ENCODE data around the gene SNRNP25.
A peak's percentile ranks its signal among the peaks of the same experiment; 100 is the strongest.

SNRNP25 gene

GRCh38 chr16:74051-74746 lies 20.6 kb downstream of the SNRNP25 start:
- Histone ChIP-seq H3K36me3 (ENCODE audit: insufficient read depth, insufficient read length, low read length) (peaks cover 25% of the 10 kb centered on the region), H3K9me3 (ENCODE audit: insufficient read depth, low read length) (no peaks in the 10 kb centered on the region), H3K27me3 (ENCODE audit: insufficient read depth, insufficient read length) (peaks cover 4% of the 10 kb centered on the region), H3K9ac (ENCODE audit: insufficient read length, low read depth) (peak overlapping the region; percentile 94), H3K4me1 (ENCODE audit: insufficient read depth, insufficient read length) (peaks cover 70% of the 10 kb centered on the region), H3K4me3 (ENCODE audit: insufficient read length, low read depth) (no peak overlapping the region)
- TF ChIP-seq ZNF274 (IDR thresholded peaks at IDR 0.05; ENCODE audit: low read depth, low read length) (no peak), YY1 (IDR thresholded peaks at IDR 0.05; ENCODE audit: insufficient read depth, insufficient read length) (no peak), SUZ12 (IDR thresholded peaks at IDR 0.05; ENCODE audit: extremely low read depth, insufficient read depth, insufficient read length) (no peak)
- no peak for DNase-seq (ENCODE audit: low read depth, low spot score)

- H3K9ac ChIP-seq (ENCODE audit: insufficient read length, low read depth), result peak overlapping the region; percentile 51
Measured at GRCh38 chr16:74747-75334, 21.2 kb downstream of the SNRNP25 start.

DNA sequence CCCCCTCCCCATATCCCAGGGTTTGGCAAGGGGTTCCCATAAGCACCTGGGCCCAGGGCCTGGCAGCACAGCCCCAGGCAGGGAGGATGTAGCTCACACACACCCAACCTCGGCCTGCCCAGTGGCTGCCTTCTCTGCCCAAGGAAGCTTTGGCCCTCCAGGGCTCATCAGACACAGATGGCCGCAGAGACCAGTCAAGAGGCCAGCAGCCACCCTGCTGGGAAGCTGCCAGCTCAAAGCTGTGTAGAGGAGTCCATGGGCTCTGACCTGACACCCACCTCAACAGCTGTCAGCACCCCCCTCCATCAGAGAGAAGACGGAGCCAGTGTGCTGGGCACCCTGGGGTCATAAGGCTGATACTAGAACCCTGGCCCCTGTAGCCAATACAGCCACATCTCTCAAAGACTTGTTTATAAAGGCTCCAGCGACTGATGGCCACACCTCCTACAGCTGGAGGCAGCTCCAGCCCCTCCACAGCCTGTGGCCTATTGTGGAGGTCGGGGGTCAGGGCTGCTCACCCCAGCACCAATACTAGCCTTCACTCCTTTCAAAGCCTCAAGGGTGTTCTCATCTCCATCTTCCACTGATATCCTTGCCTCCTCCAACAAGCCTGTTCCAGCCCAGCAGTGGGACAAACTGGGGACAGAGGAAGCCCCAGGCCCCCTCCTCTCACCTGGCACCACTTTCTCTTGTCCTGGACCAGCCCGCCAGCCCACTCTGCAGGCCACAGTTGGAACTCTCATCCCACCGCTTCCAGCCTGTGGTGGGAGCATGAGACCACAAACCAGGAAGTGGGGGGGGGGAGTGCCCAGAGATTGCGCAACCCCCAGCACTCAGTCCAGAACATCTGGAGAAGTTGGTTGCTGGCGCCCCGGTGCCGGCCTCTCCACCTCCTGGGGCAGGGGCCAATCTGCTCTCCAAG lies 22.2 kb downstream of the SNRNP25 start:
- Histone ChIP-seq H3K4me3 (ENCODE audit: insufficient read length, low read depth) (no peak overlapping the region), H3K4me1 (ENCODE audit: insufficient read depth, insufficient read length) (peaks cover 56% of the 10 kb centered on the region), H3K9ac (ENCODE audit: insufficient read length, low read depth) (peak overlapping the region; percentile 51), H3K9me3 (ENCODE audit: insufficient read depth, low read length) (no peaks in the 10 kb centered on the region), H3K27me3 (ENCODE audit: insufficient read depth, insufficient read length) (peaks cover 4% of the 10 kb centered on the region), H3K36me3 (ENCODE audit: insufficient read depth, insufficient read length, low read length) (peaks cover 22% of the 10 kb centered on the region)
- TF ChIP-seq YY1 (IDR thresholded peaks at IDR 0.05; ENCODE audit: insufficient read depth, insufficient read length), result no peak
- no peak for TF ChIP-seq SUZ12 (IDR thresholded peaks at IDR 0.05; ENCODE audit: extremely low read depth, insufficient read depth, insufficient read length)
- no peak for TF ChIP-seq ZNF274 (IDR thresholded peaks at IDR 0.05; ENCODE audit: low read depth, low read length)
- no peak for DNase-seq (ENCODE audit: low read depth, low spot score)

More at GRCh38 chr16:74747-75334, 21.2 kb downstream of the SNRNP25 start:
- Histone ChIP-seq H3K4me1 (ENCODE audit: insufficient read depth, insufficient read length) (peaks cover 66% of the 10 kb centered on the region), H3K4me3 (ENCODE audit: insufficient read length, low read depth) (no peak overlapping the region), H3K27me3 (ENCODE audit: insufficient read depth, insufficient read length) (peaks cover 4% of the 10 kb centered on the region), H3K9me3 (ENCODE audit: insufficient read depth, low read length) (no peaks in the 10 kb centered on the region), H3K36me3 (ENCODE audit: insufficient read depth, insufficient read length, low read length) (peaks cover 25% of the 10 kb centered on the region)
- TF ChIP-seq ZNF274 (IDR thresholded peaks at IDR 0.05; ENCODE audit: low read depth, low read length) (no peak), YY1 (IDR thresholded peaks at IDR 0.05; ENCODE audit: insufficient read depth, insufficient read length) (no peak), SUZ12 (IDR thresholded peaks at IDR 0.05; ENCODE audit: extremely low read depth, insufficient read depth, insufficient read length) (no peak)
- no peak for DNase-seq (ENCODE audit: low read depth, low spot score)

DNA sequence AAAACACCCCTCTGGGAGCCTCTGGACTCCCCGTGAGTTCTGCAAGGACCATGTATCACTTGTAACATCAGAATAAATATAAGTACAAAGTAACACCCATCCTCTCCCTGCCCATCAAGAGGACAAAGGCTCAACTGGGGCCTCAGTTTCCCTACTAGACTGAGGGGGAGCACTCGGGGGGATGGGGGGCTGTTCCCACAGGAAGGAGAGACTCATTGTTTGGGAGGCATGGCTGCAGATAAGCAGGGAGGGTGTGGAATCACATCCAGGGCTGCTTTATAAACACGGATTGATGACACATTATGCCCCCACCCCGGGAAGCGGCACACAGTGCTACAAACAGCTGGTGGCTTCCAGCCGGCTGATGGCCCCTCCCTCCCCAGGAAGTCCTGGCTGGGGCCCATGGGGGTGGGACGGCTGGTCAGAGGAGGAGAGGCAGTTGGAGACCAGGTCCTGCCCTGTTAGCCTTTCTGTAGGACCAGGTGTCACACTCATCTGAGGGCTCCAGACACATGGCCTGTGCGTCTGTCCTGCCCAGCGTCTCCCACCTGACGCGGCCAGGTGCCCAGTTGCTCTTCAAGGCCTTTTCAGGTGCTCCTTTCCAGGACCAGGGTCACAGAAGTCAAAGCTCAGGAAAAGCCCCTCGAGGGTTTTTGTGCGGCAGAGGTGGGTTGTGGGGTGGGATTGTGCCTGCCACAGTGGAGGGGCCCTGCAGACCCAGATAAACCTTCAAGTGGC lies 23.1 kb downstream of the SNRNP25 start:
- H3K9ac ChIP-seq (ENCODE audit: insufficient read length, low read depth), result peak overlapping the region; percentile 97
- H3K4me3 ChIP-seq (ENCODE audit: insufficient read length, low read depth), result peak overlapping the region; percentile 85
- peaks cover 24% of the 10 kb centered on the region for H3K36me3 ChIP-seq (ENCODE audit: insufficient read depth, insufficient read length, low read length)
- peaks cover 50% of the 10 kb centered on the region for H3K4me1 ChIP-seq (ENCODE audit: insufficient read depth, insufficient read length)
- peaks cover 4% of the 10 kb centered on the region for H3K27me3 ChIP-seq (ENCODE audit: insufficient read depth, insufficient read length)
- DNase-seq (ENCODE audit: low read depth, low spot score), result no peak
- H3K9me3 ChIP-seq (ENCODE audit: insufficient read depth, low read length), result no peaks in the 10 kb centered on the region
- TF ChIP-seq SUZ12 (IDR thresholded peaks at IDR 0.05; ENCODE audit: extremely low read depth, insufficient read depth, insufficient read length), result no peak
- no peak for TF ChIP-seq ZNF274 (IDR thresholded peaks at IDR 0.05; ENCODE audit: low read depth, low read length)
- no peak for TF ChIP-seq YY1 (IDR thresholded peaks at IDR 0.05; ENCODE audit: insufficient read depth, insufficient read length)

GRCh38 chr16:77273-77806 lies 23.7 kb downstream of the SNRNP25 start:
- peak overlapping the region; percentile 97 for H3K9ac ChIP-seq (ENCODE audit: insufficient read length, low read depth)
- TF ChIP-seq YY1 (IDR thresholded peaks at IDR 0.05; ENCODE audit: insufficient read depth, insufficient read length) (no peak), SUZ12 (IDR thresholded peaks at IDR 0.05; ENCODE audit: extremely low read depth, insufficient read depth, insufficient read length) (no peak), ZNF274 (IDR thresholded peaks at IDR 0.05; ENCODE audit: low read depth, low read length) (no peak)
- H3K9me3 ChIP-seq (ENCODE audit: insufficient read depth, low read length), result no peaks in the 10 kb centered on the region
- H3K4me1 ChIP-seq (ENCODE audit: insufficient read depth, insufficient read length), result peaks cover 53% of the 10 kb centered on the region
- peaks cover 4% of the 10 kb centered on the region for H3K27me3 ChIP-seq (ENCODE audit: insufficient read depth, insufficient read length)
- DNase-seq (ENCODE audit: low read depth, low spot score), result no peak
- H3K36me3 ChIP-seq (ENCODE audit: insufficient read depth, insufficient read length, low read length), result peaks cover 26% of the 10 kb centered on the region
- peak overlapping the region; percentile 85 for H3K4me3 ChIP-seq (ENCODE audit: insufficient read length, low read depth)

DNA sequence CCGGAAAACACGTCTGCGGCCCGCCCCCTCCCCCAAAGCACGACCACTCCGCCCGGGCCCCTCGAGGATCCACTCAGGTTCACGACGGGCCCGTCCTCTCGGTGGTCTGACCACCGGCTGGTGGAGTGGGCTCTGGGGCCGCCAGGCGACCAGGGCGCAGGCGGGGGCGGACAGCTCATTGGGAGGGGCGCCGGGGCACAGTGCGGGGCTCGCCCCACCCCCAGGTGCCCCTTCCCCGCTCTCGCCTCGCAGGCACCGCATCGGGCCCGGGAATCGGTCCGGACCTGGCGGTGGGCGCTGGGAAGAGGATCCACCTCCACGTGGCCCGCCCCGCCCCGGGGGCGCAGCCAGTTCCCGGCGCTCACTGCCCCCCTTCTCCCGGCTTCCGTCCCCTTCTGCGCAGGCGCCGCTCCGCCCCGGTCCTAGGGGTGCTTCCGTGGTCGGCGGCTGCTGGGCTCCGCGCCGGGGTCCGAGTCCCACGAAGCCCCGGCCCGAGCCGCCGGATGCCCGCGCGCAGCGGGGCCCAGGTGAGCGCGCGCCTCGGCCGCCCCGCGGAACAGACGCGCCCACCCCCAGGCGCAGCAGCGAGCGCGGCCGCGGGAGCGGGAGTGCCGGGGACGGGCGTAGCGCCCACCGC lies 24.3 kb downstream of the SNRNP25 start, which contains the start of gene MPG:
MPG (plus strand) TSS at position 419 of the 637 bp plus-strand sequence; CDS start at position 504, 85 bp downstream.
- DNase-seq (ENCODE audit: low read depth, low spot score), result no peak
- peaks cover 55% of the 10 kb centered on the region for H3K4me1 ChIP-seq (ENCODE audit: insufficient read depth, insufficient read length)

More for the DNA sequence above, 24.3 kb downstream of the SNRNP25 start, which contains the start of gene MPG:
- Histone ChIP-seq H3K9ac (ENCODE audit: insufficient read length, low read depth) (peak within 1 kb of the TSS; percentile 97), H3K27me3 (ENCODE audit: insufficient read depth, insufficient read length) (peaks cover 4% of the 10 kb centered on the region), H3K9me3 (ENCODE audit: insufficient read depth, low read length) (no peaks in the 10 kb centered on the region), H3K36me3 (ENCODE audit: insufficient read depth, insufficient read length, low read length) (peaks cover 32% of the 10 kb centered on the region), H3K4me3 (ENCODE audit: insufficient read length, low read depth) (peak within 1 kb of the TSS; percentile 85)
- TF ChIP-seq ZNF274 (IDR thresholded peaks at IDR 0.05; ENCODE audit: low read depth, low read length), result no peak
- no peak for TF ChIP-seq YY1 (IDR thresholded peaks at IDR 0.05; ENCODE audit: insufficient read depth, insufficient read length)
- TF ChIP-seq SUZ12 (IDR thresholded peaks at IDR 0.05; ENCODE audit: extremely low read depth, insufficient read depth, insufficient read length), result no peak
